Esophagus muscularis mucosa (tissue), 3 donors: ENCODE measurements around the gene ERAS.

Experiments used
- POLR2A ChIP-seq: fragments of 450-650 bp; IDR thresholded peaks from one replicate; pipeline ENCODE4 v1.6.1; 2017; ENCODE audit warnings: antibody characterized with exemption, moderate library complexity, mild to moderate bottlenecking, low read depth
- POLR2AphosphoS5 ChIP-seq, 2 donors: sonication (generic); formaldehyde crosslinking; IDR thresholded peaks; one replicate each; pipeline ENCODE4 v1.6.1; 2017; ENCODE audit warnings: antibody characterized with exemption in 2 of 2
- TF ChIP-seq, protein P1 (sequence below), 3 experiments: fragments of 200-600 bp in 2 of 3; fragments of 450-650 bp in 1 of 3; sonication (generic) in 2 of 3; IDR thresholded peaks; one replicate each; pipeline ENCODE4 v1.5.1; 2017 to 2019; ENCODE audit warnings: antibody characterized with exemption in 3 of 3, mild to moderate bottlenecking in 2 of 3, moderate library complexity in 1 of 3

GRCh38 chrX:48785186-48785539 lies 41.1 kb upstream of the ERAS start:
- TF ChIP-seq, protein P1, sequence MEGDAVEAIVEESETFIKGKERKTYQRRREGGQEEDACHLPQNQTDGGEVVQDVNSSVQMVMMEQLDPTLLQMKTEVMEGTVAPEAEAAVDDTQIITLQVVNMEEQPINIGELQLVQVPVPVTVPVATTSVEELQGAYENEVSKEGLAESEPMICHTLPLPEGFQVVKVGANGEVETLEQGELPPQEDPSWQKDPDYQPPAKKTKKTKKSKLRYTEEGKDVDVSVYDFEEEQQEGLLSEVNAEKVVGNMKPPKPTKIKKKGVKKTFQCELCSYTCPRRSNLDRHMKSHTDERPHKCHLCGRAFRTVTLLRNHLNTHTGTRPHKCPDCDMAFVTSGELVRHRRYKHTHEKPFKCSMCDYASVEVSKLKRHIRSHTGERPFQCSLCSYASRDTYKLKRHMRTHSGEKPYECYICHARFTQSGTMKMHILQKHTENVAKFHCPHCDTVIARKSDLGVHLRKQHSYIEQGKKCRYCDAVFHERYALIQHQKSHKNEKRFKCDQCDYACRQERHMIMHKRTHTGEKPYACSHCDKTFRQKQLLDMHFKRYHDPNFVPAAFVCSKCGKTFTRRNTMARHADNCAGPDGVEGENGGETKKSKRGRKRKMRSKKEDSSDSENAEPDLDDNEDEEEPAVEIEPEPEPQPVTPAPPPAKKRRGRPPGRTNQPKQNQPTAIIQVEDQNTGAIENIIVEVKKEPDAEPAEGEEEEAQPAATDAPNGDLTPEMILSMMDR (IDR thresholded peaks at IDR 0.05): no peak
- no peak for TF ChIP-seq POLR2A
- TF ChIP-seq POLR2AphosphoS5 (IDR thresholded peaks at IDR 0.05): no peak
